Hepatocyte (in vitro differentiated cells): ENCODE data around the gene TCF7L2.

Experiments used
- CTCF ChIP-seq: fragments of 200-600 bp; sonication (generic); IDR thresholded peaks from 2 replicates; pipeline ENCODE4 v1.5.1; 2016; ENCODE audit warnings: antibody characterized with exemption, mild to moderate bottlenecking; ENCODE audit not compliant: poor library complexity
- EZH2 ChIP-seq: fragments of 200-600 bp; sonication (generic); IDR thresholded peaks from 2 replicates; pipeline ENCODE4 v1.6.1; 2016; ENCODE audit warnings: antibody characterized with exemption, mild to moderate bottlenecking, borderline replicate concordance
- EZH2phosphoT487 ChIP-seq: fragments of 200-600 bp; sonication (generic); IDR thresholded peaks from one replicate; pipeline ENCODE4 v1.6.1; 2018; ENCODE audit warnings: antibody characterized with exemption, mild to moderate bottlenecking, low read depth, moderate library complexity; ENCODE audit not compliant: unreplicated experiment, severe bottlenecking

GRCh38 chr10:112972606-112973005 lies 22.6 kb downstream of the TCF7L2 start:
- TF ChIP-seq CTCF (no peak), EZH2 (no peak), EZH2phosphoT487 (no peak)
